WTC11 (cell line): ENCODE results near the gene CRELD2. TPM values are rescaled to one million over a fixed set of nuclear protein-coding genes. Genes with fewer than 3 reads are reported as not detected.

Experiments
- ATAC-seq: fragments of 200-7000 bp; cut with Tn5 transposase; 2 replicates; pipeline ENCODE4 v1.10.0; 2021; ENCODE audit warnings: mild to moderate bottlenecking, moderate library complexity
- CTCF ChIA-PET: fragments of 300-600 bp; sonication (Branson Sonifier 250); formaldehyde crosslinking; loops from one replicate; lab custom pipeline; 2021; ENCODE audit warnings: antibody characterized with exemption; lab: Charles Lee
- POLR2A ChIA-PET: fragments of 350-600 bp; sonication (Branson Sonifier 250); formaldehyde crosslinking; loops from one replicate; lab custom pipeline; 2021; ENCODE audit warnings: antibody characterized with exemption; lab: Charles Lee
- DNase-seq: peaks from one replicate; pipeline ENCODE4 v3.0.0; 2021; ENCODE audit warnings: low spot score
- H3K27ac Mint-ChIP-seq: 2 replicates; pipeline ENCODE4 v1.8.0; 2021; ENCODE audit warnings: mixed read lengths
- H3K27me3 Mint-ChIP-seq: 2 replicates; pipeline ENCODE4 v1.8.0; 2021; ENCODE audit warnings: low read depth, mild to moderate bottlenecking, moderate library complexity, mixed read lengths
- H3K36me3 Mint-ChIP-seq: 2 replicates; pipeline ENCODE4 v1.8.0; 2021; ENCODE audit warnings: mixed read lengths
- H3K4me1 Mint-ChIP-seq: 2 replicates; pipeline ENCODE4 v1.8.0; 2022; ENCODE audit warnings: mixed read lengths
- H3K4me3 Mint-ChIP-seq: 2 replicates; pipeline ENCODE4 v1.8.0; 2021; ENCODE audit warnings: mild to moderate bottlenecking, moderate library complexity, mixed read lengths
- H3K9me3 Mint-ChIP-seq: 2 replicates; pipeline ENCODE4 v1.8.0; 2021; ENCODE audit warnings: mixed read lengths
- CREM ChIP-seq: sonication (generic); formaldehyde crosslinking; IDR thresholded peaks from 2 replicates; pipeline ENCODE4 v1.8.1; 2022; ENCODE audit warnings: mild to moderate bottlenecking, missing genetic modification reagents, moderate library complexity
- GTF2I ChIP-seq: fragments of 250-450 bp; sonication (Bioruptor Pico); conservative IDR thresholded peaks from 2 replicates; pipeline ENCODE4 v1.4.0; 2021; ENCODE audit warnings: mild to moderate bottlenecking
- NR3C1 ChIP-seq: sonication (generic); formaldehyde crosslinking; conservative IDR thresholded peaks from 2 replicates; pipeline ENCODE4 v1.8.1; 2023; ENCODE audit warnings: low read depth, mild to moderate bottlenecking, missing genetic modification reagents
- SMAD4 ChIP-seq: sonication (generic); formaldehyde crosslinking; IDR thresholded peaks from 2 replicates; pipeline ENCODE4 v1.8.0; 2022; ENCODE audit warnings: mild to moderate bottlenecking, missing genetic modification reagents
- TEAD1 ChIP-seq: sonication (generic); formaldehyde crosslinking; IDR thresholded peaks from 2 replicates; pipeline ENCODE4 v1.8.0; 2022; ENCODE audit warnings: mild to moderate bottlenecking, missing genetic modification reagents
- TEAD4 ChIP-seq: sonication (generic); formaldehyde crosslinking; IDR thresholded peaks from 2 replicates; pipeline ENCODE4 v1.8.0; 2022; ENCODE audit warnings: mild to moderate bottlenecking, missing genetic modification reagents
- ZNF121 ChIP-seq: sonication (generic); formaldehyde crosslinking; IDR thresholded peaks from 2 replicates; pipeline ENCODE4 v1.8.0; 2023; ENCODE audit warnings: missing genetic modification reagents
- ZNF232 ChIP-seq: sonication (generic); formaldehyde crosslinking; IDR thresholded peaks from 2 replicates; pipeline ENCODE4 v1.8.0; 2022; ENCODE audit warnings: mild to moderate bottlenecking, missing genetic modification reagents
- ZNF317 ChIP-seq: sonication (generic); formaldehyde crosslinking; IDR thresholded peaks from 2 replicates; pipeline ENCODE4 v1.8.1; 2023; ENCODE audit warnings: low read depth, mild to moderate bottlenecking, moderate library complexity, missing genetic modification reagents, borderline replicate concordance
- total RNA-seq: library from RNA; stranded (reverse); gene quantifications from 3 replicates; pipeline ENCODE4 v1.2.3, GENCODE V29; 2021
- TF ChIP-seq, protein P1 (sequence below): sonication (generic); formaldehyde crosslinking; IDR thresholded peaks from 2 replicates; pipeline ENCODE4 v1.8.0; 2022; ENCODE audit warnings: missing genetic modification reagents
- TF ChIP-seq, protein P2 (sequence below): fragments of 250-450 bp; sonication (Bioruptor Pico); IDR thresholded peaks from 2 replicates; pipeline ENCODE4 v1.9.0; 2021; ENCODE audit warnings: mild to moderate bottlenecking, borderline replicate concordance
- TF ChIP-seq, protein P3 (sequence below): sonication (generic); formaldehyde crosslinking; IDR thresholded peaks from 2 replicates; pipeline ENCODE4 v1.8.1; 2023; ENCODE audit warnings: mild to moderate bottlenecking, missing genetic modification reagents, moderate library complexity
- TF ChIP-seq, protein P4 (sequence below): sonication (generic); formaldehyde crosslinking; IDR thresholded peaks from 2 replicates; pipeline ENCODE4 v1.8.1; 2023; ENCODE audit warnings: mild to moderate bottlenecking, missing genetic modification reagents

CRELD2 gene
- total RNA-seq, 1 experiment from 2014 or later: 42.8 TPM

DNA sequence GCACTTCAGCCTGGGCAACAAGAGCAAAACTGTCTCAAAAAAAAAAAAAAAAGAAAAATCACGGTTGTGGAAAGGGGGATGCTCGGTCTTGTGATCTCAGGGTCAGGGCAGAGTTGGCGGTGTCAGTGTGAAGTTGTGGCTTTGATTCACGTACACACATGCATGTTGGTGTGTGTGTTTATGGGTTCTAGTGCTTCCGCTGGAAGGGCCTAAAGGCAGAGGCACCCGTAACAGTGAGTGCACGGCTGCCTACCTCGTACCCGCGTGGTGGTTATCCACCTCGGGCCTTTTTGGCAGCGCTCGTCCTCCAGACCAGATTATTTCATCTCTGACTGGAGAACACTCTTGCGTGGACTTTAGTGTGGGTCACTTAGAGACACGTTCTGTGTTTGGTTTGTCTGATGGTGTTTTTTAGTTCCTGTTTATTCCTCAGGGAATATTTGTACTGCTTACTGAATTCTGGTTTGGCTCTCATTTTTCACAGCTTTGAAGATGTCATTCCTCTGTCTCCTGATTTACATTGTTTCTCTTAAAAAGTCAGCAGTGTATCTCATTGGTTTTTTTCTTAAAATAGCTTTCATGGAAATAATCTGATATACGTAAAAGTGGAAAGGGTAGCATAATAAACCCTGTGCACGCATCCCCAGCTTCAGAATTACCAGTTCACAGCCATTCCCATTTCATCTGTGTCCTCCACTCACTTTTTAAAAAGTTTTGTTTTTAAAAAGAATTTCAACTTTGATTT lies 49.2 kb upstream of the CRELD2 start:
- H3K9me3 Mint-ChIP-seq: peaks cover 35% of the 10 kb centered on the region
- no peak overlapping the region for H3K4me3 Mint-ChIP-seq
- H3K36me3 Mint-ChIP-seq: peaks cover 53% of the 10 kb centered on the region
- peak; percentile 73 for TF ChIP-seq ZNF317 (CRISPR knock-in tag)
- TF ChIP-seq, protein P1, sequence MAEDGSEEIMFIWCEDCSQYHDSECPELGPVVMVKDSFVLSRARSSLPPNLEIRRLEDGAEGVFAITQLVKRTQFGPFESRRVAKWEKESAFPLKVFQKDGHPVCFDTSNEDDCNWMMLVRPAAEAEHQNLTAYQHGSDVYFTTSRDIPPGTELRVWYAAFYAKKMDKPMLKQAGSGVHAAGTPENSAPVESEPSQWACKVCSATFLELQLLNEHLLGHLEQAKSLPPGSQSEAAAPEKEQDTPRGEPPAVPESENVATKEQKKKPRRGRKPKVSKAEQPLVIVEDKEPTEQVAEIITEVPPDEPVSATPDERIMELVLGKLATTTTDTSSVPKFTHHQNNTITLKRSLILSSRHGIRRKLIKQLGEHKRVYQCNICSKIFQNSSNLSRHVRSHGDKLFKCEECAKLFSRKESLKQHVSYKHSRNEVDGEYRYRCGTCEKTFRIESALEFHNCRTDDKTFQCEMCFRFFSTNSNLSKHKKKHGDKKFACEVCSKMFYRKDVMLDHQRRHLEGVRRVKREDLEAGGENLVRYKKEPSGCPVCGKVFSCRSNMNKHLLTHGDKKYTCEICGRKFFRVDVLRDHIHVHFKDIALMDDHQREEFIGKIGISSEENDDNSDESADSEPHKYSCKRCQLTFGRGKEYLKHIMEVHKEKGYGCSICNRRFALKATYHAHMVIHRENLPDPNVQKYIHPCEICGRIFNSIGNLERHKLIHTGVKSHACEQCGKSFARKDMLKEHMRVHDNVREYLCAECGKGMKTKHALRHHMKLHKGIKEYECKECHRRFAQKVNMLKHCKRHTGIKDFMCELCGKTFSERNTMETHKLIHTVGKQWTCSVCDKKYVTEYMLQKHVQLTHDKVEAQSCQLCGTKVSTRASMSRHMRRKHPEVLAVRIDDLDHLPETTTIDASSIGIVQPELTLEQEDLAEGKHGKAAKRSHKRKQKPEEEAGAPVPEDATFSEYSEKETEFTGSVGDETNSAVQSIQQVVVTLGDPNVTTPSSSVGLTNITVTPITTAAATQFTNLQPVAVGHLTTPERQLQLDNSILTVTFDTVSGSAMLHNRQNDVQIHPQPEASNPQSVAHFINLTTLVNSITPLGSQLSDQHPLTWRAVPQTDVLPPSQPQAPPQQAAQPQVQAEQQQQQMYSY (CRISPR knock-in tag): no peak
- TF ChIP-seq, protein P2, sequence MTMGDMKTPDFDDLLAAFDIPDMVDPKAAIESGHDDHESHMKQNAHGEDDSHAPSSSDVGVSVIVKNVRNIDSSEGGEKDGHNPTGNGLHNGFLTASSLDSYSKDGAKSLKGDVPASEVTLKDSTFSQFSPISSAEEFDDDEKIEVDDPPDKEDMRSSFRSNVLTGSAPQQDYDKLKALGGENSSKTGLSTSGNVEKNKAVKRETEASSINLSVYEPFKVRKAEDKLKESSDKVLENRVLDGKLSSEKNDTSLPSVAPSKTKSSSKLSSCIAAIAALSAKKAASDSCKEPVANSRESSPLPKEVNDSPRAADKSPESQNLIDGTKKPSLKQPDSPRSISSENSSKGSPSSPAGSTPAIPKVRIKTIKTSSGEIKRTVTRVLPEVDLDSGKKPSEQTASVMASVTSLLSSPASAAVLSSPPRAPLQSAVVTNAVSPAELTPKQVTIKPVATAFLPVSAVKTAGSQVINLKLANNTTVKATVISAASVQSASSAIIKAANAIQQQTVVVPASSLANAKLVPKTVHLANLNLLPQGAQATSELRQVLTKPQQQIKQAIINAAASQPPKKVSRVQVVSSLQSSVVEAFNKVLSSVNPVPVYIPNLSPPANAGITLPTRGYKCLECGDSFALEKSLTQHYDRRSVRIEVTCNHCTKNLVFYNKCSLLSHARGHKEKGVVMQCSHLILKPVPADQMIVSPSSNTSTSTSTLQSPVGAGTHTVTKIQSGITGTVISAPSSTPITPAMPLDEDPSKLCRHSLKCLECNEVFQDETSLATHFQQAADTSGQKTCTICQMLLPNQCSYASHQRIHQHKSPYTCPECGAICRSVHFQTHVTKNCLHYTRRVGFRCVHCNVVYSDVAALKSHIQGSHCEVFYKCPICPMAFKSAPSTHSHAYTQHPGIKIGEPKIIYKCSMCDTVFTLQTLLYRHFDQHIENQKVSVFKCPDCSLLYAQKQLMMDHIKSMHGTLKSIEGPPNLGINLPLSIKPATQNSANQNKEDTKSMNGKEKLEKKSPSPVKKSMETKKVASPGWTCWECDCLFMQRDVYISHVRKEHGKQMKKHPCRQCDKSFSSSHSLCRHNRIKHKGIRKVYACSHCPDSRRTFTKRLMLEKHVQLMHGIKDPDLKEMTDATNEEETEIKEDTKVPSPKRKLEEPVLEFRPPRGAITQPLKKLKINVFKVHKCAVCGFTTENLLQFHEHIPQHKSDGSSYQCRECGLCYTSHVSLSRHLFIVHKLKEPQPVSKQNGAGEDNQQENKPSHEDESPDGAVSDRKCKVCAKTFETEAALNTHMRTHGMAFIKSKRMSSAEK (CRISPR knock-in tag): no peak
- TF ChIP-seq NR3C1 (CRISPR knock-in tag): no peak
- no peaks in the 10 kb centered on the region for H3K27me3 Mint-ChIP-seq
- DNase-seq (no peak), ATAC-seq (no peak)
- peaks cover 16% of the 10 kb centered on the region for H3K4me1 Mint-ChIP-seq
- no peak overlapping the region for H3K27ac Mint-ChIP-seq
- CTCF ChIA-PET: no interaction called here
- POLR2A ChIA-PET: no interaction called here

DNA sequence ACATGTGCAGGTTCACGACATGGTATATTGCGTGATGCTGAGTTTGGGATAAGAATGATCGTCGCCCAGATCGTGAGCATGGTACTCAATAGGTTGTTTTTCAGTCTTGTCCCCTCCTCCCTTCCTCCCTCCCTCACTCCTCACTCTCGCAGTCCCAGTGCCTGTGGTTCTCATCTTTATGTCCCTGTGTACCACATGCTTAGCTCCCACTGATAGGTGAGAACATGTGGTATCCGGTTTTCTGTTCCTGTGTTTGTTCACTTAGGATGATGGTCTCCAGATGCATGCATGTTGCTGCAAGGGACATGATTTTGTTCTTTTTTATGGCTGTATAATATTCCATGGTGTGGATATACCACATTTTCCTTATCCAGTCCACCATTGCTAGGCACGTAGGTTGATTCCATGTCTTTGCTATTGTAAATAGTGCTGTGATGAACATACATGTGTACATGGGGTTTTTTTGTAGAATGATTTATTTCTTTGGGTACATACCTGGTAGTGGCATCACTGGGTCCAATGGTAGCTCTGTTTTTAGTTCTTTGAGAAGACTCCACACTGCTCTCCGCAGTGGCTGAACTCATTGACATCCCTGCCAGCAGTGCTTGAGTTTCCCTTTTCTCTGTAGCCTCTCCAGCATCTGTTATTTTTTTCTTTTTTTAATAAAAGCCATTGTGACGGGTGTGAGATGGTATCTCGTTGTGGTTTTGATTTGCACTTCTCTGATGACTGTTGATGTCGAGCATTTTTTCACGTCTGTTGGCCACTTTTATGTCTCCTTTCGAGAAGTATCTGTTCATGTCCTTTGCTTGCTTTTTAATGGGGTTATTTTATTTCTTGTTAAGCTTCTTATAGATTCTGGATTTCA lies 48.4 kb upstream of the CRELD2 start:
- CTCF ChIA-PET: no interaction called here
- peaks cover 38% of the 10 kb centered on the region for H3K9me3 Mint-ChIP-seq

DNA sequence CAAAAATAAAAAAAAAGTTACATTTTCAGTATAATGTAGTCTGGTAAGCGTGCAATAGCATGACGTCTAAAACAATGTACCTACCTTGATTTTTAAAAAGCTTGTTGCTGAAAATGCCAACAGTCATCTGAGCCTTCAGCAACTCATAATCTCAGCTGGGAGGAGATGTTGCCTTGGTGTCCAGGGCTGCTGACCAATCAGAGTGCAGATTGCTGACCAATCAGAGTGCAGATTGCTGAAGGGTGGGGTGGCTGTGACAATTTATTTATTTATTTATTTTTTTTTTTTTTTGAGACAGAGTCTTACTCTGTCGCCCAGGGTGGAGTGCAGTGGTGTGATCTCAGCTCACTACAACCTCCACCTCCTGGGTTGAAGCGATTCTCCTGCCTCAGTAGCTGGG lies 47.0 kb upstream of the CRELD2 start:
- H3K36me3 Mint-ChIP-seq: peaks cover 50% of the 10 kb centered on the region
- POLR2A ChIA-PET: no interaction called here
- TF ChIP-seq CREM (CRISPR knock-in tag) (no peak), NR3C1 (CRISPR knock-in tag) (no peak), ZNF317 (CRISPR knock-in tag) (no peak), TEAD4 (CRISPR knock-in tag) (no peak), TEAD1 (no peak), ZNF232 (CRISPR knock-in tag) (no peak)
- TF ChIP-seq, protein P3, sequence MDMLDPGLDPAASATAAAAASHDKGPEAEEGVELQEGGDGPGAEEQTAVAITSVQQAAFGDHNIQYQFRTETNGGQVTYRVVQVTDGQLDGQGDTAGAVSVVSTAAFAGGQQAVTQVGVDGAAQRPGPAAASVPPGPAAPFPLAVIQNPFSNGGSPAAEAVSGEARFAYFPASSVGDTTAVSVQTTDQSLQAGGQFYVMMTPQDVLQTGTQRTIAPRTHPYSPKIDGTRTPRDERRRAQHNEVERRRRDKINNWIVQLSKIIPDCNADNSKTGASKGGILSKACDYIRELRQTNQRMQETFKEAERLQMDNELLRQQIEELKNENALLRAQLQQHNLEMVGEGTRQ (CRISPR knock-in tag): no peak
- TF ChIP-seq, protein P4, sequence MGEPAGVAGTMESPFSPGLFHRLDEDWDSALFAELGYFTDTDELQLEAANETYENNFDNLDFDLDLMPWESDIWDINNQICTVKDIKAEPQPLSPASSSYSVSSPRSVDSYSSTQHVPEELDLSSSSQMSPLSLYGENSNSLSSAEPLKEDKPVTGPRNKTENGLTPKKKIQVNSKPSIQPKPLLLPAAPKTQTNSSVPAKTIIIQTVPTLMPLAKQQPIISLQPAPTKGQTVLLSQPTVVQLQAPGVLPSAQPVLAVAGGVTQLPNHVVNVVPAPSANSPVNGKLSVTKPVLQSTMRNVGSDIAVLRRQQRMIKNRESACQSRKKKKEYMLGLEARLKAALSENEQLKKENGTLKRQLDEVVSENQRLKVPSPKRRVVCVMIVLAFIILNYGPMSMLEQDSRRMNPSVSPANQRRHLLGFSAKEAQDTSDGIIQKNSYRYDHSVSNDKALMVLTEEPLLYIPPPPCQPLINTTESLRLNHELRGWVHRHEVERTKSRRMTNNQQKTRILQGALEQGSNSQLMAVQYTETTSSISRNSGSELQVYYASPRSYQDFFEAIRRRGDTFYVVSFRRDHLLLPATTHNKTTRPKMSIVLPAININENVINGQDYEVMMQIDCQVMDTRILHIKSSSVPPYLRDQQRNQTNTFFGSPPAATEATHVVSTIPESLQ (CRISPR knock-in tag): no peak
- CTCF ChIA-PET: no interaction called here
- H3K27ac Mint-ChIP-seq: no peak overlapping the region; the same call in 1 of the 2 replicates
- peaks cover 12% of the 10 kb centered on the region for H3K4me1 Mint-ChIP-seq
- H3K9me3 Mint-ChIP-seq: peaks cover 27% of the 10 kb centered on the region
- H3K4me3 Mint-ChIP-seq: no peak overlapping the region
- DNase-seq: no peak
- ATAC-seq: no peak
- no peaks in the 10 kb centered on the region for H3K27me3 Mint-ChIP-seq

More for the DNA sequence above, 48.4 kb upstream of the CRELD2 start:
- ATAC-seq (no peak), DNase-seq (no peak)
- H3K4me1 Mint-ChIP-seq: peaks cover 16% of the 10 kb centered on the region
- POLR2A ChIA-PET: interaction anchor here (0.7 kb wide), 1 partner anchor 103 kb away, joined by 3 read pairs; no protein-coding TSS in a partner anchor
- peaks cover 53% of the 10 kb centered on the region for H3K36me3 Mint-ChIP-seq
- H3K4me3 Mint-ChIP-seq: no peak overlapping the region
- no peak overlapping the region for H3K27ac Mint-ChIP-seq
- no peaks in the 10 kb centered on the region for H3K27me3 Mint-ChIP-seq
- no peak for TF ChIP-seq SMAD4 (CRISPR knock-in tag)
- no peak for TF ChIP-seq ZNF121 (CRISPR knock-in tag)
- 0 out of 2 replicates have a peak, but pooled peaks have one; percentile 9 for TF ChIP-seq GTF2I (CRISPR knock-in tag)
- no peak for TF ChIP-seq ZNF232 (CRISPR knock-in tag)
